Panc1 (cell line): ENCODE data around the gene SEC61B. TPM values are rescaled to one million over a fixed set of nuclear protein-coding genes. Genes with fewer than 3 reads are reported as not detected.

ENCODE experiments used
- ATAC-seq: fragments of 200-7000 bp; cut with Tn5 transposase; 2 replicates; pipeline ENCODE4 v1.9.1; 2020; ENCODE audit warnings: mild to moderate bottlenecking, moderate library complexity
- BruUV-seq: library from RNA; stranded (reverse); fragments of 400-500 nt; replicated peaks from 2 replicates; lab custom pipeline; 2021; lab: Mats Ljungman, UMichigan
- CTCF ChIA-PET: fragments of 300-600 bp; sonication (Branson Sonifier 250); formaldehyde crosslinking; loops from one replicate; lab custom pipeline; 2022; ENCODE audit warnings: antibody characterized with exemption; lab: Charles Lee
- POLR2A ChIA-PET: fragments of 300-600 bp; sonication (Branson Sonifier 250); formaldehyde crosslinking; loops from one replicate; lab custom pipeline; 2022; ENCODE audit warnings: antibody characterized with exemption; lab: Charles Lee
- DNase-seq: peaks from one replicate; pipeline ENCODE4 v3.0.0-alpha.2; 2010; ENCODE audit warnings: low read depth, low spot score
- H3K27ac ChIP-seq: 2 replicates; pipeline ENCODE4 v1.5.1; 2011; ENCODE audit warnings: mild to moderate bottlenecking, low read length, inconsistent platforms
- H3K27me3 ChIP-seq: fragments of 200-500 bp; sonication (Bioruptor generic); 2 replicates; pipeline ENCODE4 v1.6.0; 2014; ENCODE audit warnings: low read length, inconsistent platforms; ENCODE audit not compliant: control insufficient read depth, insufficient read depth
- H3K36me3 ChIP-seq: fragments of 200-500 bp; sonication (Bioruptor generic); 2 replicates; pipeline ENCODE4 v1.5.1; 2014; ENCODE audit warnings: inconsistent platforms, mild to moderate bottlenecking, low read length, moderate library complexity; ENCODE audit not compliant: control insufficient read depth, insufficient read depth
- H3K4me1 ChIP-seq: 2 replicates; pipeline ENCODE4 v1.5.1; 2011; ENCODE audit warnings: inconsistent platforms, mild to moderate bottlenecking, low read length, moderate library complexity; ENCODE audit not compliant: control insufficient read depth, insufficient read depth
- H3K4me3 ChIP-seq, 2 experiments: 2 replicates each; pipeline ENCODE4 v1.5.1; 2011 to 2012; ENCODE audit warnings: low read depth in 2 of 2, low read length in 2 of 2, mild to moderate bottlenecking in 2 of 2, inconsistent platforms in 1 of 2, moderate library complexity in 1 of 2
- H3K9me3 ChIP-seq: fragments of 200-500 bp; sonication (Bioruptor generic); 2 replicates; pipeline ENCODE4 v1.5.1; 2014; ENCODE audit warnings: low read depth, mild to moderate bottlenecking, inconsistent platforms, low read length, moderate library complexity; ENCODE audit not compliant: control insufficient read depth, insufficient read depth
- POLR2AphosphoS5 ChIP-seq: IDR thresholded peaks from 2 replicates; pipeline ENCODE4 v1.6.1; 2012; ENCODE audit warnings: mild to moderate bottlenecking, low read depth, low read length, moderate library complexity
- SIN3A ChIP-seq: IDR thresholded peaks from 2 replicates; pipeline ENCODE4 v1.6.1; 2012; ENCODE audit warnings: low read depth, mild to moderate bottlenecking, low read length, moderate library complexity, borderline replicate concordance; ENCODE audit not compliant: insufficient read depth
- TCF7L2 ChIP-seq: IDR thresholded peaks from 2 replicates; pipeline ENCODE4 v1.6.1; 2011; ENCODE audit warnings: mild to moderate bottlenecking, low read depth, low read length, inconsistent platforms
- in situ Hi-C: cut with HindIII; loops from 2 replicates; pipeline ENCODE4 v1.10.0; 2016; ENCODE audit warnings: low sequenced_read_pairs, low pct_unique_long_range_greater_than_20kb
- intact Hi-C: fragments of 100-400 bp; cut with micrococcal nuclease; formaldehyde crosslinking; loops from one replicate; pipeline ENCODE4 v1.10.0; 2022; ENCODE audit not compliant: unreplicated experiment
- total RNA-seq: library from RNA; stranded (reverse); gene quantifications from one replicate; pipeline ENCODE4 v1.2.1, GENCODE V29; 2021; ENCODE audit not compliant: unreplicated experiment
- TF ChIP-seq, protein P1 (sequence below): fragments of 450-650 bp; IDR thresholded peaks from 2 replicates; pipeline ENCODE4 v1.5.1; 2017; ENCODE audit warnings: mild to moderate bottlenecking
- TF ChIP-seq, protein P2 (sequence below), 2 experiments: IDR thresholded peaks; 2 replicates each; pipeline ENCODE4 v1.6.1; 2011 to 2012; ENCODE audit warnings: low read depth in 2 of 2, control low read depth in 1 of 2, low read length in 1 of 2, mild to moderate bottlenecking in 1 of 2, moderate library complexity in 1 of 2; ENCODE audit not compliant: insufficient read depth in 1 of 2

SEC61B gene
- total RNA-seq, 1 experiment from 2014 or later: 90.4 TPM

DNA sequence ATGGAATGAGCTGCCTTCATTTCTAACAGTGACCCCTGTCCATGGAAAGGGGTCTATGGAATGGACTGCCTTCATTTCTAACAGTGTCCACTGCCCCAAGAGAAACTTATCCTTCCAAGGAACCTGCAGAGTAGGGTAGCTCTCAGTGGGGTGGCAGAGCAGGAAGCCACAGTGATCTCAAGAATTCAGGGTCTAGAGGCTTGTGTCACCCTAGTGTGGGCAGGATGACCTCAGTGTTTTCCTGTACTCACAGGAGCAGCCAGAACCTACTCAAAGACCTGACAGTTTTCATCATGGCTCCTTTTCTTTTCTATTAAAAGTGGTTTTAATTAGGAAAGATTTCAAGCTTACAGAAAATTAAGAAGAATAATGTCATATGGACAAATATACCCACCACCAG is 27.5 kb downstream of the SEC61B start:
- Histone ChIP-seq H3K27me3 (no peaks in the 10 kb centered on the region), H3K27ac (no peak overlapping the region), H3K4me1 (no peaks in the 10 kb centered on the region), H3K36me3 (no peaks in the 10 kb centered on the region), H3K4me3 (no peak overlapping the region), H3K9me3 (no peaks in the 10 kb centered on the region)
- BruUV-seq: no TSS peak
- in situ Hi-C loops (no loop called here), intact Hi-C loops (no loop called here)
- ChIA-PET POLR2A (no interaction called here), CTCF (no interaction called here)
- ATAC-seq (no peak), DNase-seq (no peak)
- TF ChIP-seq, protein P1, sequence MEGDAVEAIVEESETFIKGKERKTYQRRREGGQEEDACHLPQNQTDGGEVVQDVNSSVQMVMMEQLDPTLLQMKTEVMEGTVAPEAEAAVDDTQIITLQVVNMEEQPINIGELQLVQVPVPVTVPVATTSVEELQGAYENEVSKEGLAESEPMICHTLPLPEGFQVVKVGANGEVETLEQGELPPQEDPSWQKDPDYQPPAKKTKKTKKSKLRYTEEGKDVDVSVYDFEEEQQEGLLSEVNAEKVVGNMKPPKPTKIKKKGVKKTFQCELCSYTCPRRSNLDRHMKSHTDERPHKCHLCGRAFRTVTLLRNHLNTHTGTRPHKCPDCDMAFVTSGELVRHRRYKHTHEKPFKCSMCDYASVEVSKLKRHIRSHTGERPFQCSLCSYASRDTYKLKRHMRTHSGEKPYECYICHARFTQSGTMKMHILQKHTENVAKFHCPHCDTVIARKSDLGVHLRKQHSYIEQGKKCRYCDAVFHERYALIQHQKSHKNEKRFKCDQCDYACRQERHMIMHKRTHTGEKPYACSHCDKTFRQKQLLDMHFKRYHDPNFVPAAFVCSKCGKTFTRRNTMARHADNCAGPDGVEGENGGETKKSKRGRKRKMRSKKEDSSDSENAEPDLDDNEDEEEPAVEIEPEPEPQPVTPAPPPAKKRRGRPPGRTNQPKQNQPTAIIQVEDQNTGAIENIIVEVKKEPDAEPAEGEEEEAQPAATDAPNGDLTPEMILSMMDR: no peak
- TF ChIP-seq POLR2AphosphoS5 (no peak), SIN3A (no peak), TCF7L2 (no peak)
- TF ChIP-seq, protein P2, sequence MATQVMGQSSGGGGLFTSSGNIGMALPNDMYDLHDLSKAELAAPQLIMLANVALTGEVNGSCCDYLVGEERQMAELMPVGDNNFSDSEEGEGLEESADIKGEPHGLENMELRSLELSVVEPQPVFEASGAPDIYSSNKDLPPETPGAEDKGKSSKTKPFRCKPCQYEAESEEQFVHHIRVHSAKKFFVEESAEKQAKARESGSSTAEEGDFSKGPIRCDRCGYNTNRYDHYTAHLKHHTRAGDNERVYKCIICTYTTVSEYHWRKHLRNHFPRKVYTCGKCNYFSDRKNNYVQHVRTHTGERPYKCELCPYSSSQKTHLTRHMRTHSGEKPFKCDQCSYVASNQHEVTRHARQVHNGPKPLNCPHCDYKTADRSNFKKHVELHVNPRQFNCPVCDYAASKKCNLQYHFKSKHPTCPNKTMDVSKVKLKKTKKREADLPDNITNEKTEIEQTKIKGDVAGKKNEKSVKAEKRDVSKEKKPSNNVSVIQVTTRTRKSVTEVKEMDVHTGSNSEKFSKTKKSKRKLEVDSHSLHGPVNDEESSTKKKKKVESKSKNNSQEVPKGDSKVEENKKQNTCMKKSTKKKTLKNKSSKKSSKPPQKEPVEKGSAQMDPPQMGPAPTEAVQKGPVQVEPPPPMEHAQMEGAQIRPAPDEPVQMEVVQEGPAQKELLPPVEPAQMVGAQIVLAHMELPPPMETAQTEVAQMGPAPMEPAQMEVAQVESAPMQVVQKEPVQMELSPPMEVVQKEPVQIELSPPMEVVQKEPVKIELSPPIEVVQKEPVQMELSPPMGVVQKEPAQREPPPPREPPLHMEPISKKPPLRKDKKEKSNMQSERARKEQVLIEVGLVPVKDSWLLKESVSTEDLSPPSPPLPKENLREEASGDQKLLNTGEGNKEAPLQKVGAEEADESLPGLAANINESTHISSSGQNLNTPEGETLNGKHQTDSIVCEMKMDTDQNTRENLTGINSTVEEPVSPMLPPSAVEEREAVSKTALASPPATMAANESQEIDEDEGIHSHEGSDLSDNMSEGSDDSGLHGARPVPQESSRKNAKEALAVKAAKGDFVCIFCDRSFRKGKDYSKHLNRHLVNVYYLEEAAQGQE (IDR thresholded peaks at IDR 0.05; ENCODE audit: insufficient read depth in 1 of 2, low read depth in 2 of 2, low read length in 1 of 2): no peak

- in situ Hi-C loops (no loop called here), intact Hi-C loops (no loop called here)
- ATAC-seq (no peak), DNase-seq (no peak)
- ChIA-PET CTCF (no interaction called here), POLR2A (no interaction called here)
- no peaks in the 10 kb centered on the region for H3K9me3 ChIP-seq
- H3K27me3 ChIP-seq: no peaks in the 10 kb centered on the region
- H3K4me1 ChIP-seq: no peaks in the 10 kb centered on the region
- TF ChIP-seq POLR2AphosphoS5 (no peak), TCF7L2 (no peak), SIN3A (no peak)
- TF ChIP-seq, protein P2 (IDR thresholded peaks at IDR 0.05; ENCODE audit: insufficient read depth in 1 of 2, low read depth in 2 of 2, low read length in 1 of 2): no peak
- TF ChIP-seq, protein P1: no peak
- no TSS peak for BruUV-seq
- H3K27ac ChIP-seq: no peak overlapping the region
- no peaks in the 10 kb centered on the region for H3K36me3 ChIP-seq
- H3K4me3 ChIP-seq: no peak overlapping the region
Measured at GRCh38 chr9:99251157-99251556, 29.1 kb downstream of the SEC61B start.
